GM12873 (cell line): ENCODE results near the gene MCC.

ENCODE experiments used
- TF ChIP-seq, protein P1 (sequence below): IDR thresholded peaks from 2 replicates; pipeline ENCODE4 v1.5.1; 2012; ENCODE audit warnings: low read depth, mild to moderate bottlenecking, moderate library complexity, low read length, control low read depth; ENCODE audit not compliant: insufficient read depth; ENCODE audit errors: missing control alignments

Gene MCC

DNA sequence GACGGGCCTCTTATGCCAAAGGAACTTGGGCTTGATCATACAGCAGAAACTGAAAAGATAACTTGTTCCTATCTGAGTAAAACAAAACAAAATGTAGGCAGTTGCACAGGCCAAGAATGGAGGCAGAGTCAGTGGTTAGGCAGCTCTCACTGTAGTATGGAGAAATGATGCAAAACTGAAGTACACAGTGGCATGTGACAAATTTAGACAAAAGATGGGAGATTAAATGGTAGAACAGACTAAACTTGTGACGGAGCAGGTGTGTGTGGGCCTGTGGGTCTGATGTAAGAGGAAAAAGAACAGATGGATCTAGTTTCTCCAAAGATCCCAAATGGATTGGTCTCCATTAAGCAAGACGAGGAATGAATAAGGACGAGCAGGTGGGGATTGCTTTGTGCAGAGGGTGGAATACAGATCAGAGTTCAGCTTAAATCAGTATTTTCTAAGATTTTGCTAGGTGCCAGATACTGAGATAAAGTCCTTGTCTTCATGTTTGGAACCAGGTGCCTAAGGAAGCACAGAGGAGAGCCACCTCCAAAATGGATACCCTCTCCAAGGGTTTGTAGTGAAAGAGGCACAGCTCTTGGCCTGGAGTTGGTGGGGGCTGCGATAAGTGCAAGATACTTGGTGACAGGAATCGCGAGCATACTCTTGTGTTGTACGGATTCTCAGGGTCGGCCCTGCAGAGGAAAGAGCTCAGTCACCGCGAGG, 512.4 kb downstream of the MCC start:
- TF ChIP-seq, protein P1, sequence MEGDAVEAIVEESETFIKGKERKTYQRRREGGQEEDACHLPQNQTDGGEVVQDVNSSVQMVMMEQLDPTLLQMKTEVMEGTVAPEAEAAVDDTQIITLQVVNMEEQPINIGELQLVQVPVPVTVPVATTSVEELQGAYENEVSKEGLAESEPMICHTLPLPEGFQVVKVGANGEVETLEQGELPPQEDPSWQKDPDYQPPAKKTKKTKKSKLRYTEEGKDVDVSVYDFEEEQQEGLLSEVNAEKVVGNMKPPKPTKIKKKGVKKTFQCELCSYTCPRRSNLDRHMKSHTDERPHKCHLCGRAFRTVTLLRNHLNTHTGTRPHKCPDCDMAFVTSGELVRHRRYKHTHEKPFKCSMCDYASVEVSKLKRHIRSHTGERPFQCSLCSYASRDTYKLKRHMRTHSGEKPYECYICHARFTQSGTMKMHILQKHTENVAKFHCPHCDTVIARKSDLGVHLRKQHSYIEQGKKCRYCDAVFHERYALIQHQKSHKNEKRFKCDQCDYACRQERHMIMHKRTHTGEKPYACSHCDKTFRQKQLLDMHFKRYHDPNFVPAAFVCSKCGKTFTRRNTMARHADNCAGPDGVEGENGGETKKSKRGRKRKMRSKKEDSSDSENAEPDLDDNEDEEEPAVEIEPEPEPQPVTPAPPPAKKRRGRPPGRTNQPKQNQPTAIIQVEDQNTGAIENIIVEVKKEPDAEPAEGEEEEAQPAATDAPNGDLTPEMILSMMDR: no peak

- TF ChIP-seq, protein P1: no peak
Observed at GRCh38 chr5:112974901-112975300, 513.4 kb downstream of the MCC start.

DNA sequence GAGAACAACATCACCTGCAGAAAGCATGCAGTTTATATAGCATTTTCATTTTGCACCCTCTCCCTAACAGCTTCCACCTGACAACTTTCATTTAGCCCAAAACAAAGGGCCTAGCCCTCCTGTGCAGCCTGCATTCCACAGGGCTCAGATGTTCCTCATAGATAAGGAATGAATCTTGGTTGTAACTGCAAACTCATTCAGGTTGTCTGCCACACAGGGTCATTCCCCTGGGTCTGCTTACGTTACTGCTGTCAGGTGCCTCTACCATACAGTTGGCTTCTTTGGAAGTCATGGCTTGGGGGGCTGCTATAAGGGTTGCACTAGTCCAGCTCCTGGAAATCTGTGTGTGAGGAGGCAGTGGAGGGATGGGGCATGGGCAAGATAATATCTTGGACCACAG, 514.3 kb downstream of the MCC start:
- TF ChIP-seq, protein P1: no peak

DNA sequence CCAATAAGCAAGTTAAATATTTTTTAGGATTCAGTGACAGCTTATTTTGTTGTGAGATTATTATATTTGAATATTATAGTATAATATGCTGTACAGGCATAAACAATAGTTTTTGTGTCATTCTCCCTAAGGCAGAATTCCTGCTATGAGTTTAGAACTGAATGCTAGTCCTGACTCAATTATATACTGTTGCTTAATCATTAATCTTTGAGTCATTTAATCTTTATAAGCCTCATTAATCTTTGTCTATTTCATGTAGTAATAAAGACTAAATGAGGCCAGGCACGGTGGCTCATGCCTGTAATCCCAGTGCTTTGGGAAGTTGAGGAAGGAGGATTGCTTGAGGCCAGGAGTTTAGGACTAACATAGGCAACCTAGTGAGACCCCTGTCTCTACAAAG, 515.2 kb downstream of the MCC start:
- TF ChIP-seq, protein P1: no peak
